Adrenal gland (tissue), 12 donors: ENCODE results near the gene COL24A1. TPM values are rescaled to one million over a fixed set of nuclear protein-coding genes. Genes with fewer than 3 reads are reported as not detected.

ENCODE experiments used
- DNase-seq, 7 donors: peaks; one replicate each; pipeline ENCODE4 v3.0.0-alpha.2; 2019 to 2020
- H3K27ac ChIP-seq, 5 donors: fragments of 200-600 bp; sonication (generic) in 4 of 5; 1 replicate in 3 of 5; 2 replicates in 2 of 5; pipeline versions ENCODE4 v1.5.1 to v1.8.0; 2016 to 2020; ENCODE audit warnings: mild to moderate bottlenecking in 1 of 5
- H3K27me3 ChIP-seq: fragments of 200-600 bp; 2 replicates; pipeline ENCODE4 v1.8.0; 2021
- H3K36me3 ChIP-seq, 2 donors: fragments of 200-600 bp; replicated peaks in 1 of 2; 1 replicate in 1 of 2; 2 replicates in 1 of 2; pipeline versions ENCODE4 v1.5.1 to v1.8.0; 2018 to 2022
- H3K4me1 ChIP-seq, 2 donors: fragments of 200-600 bp; replicated peaks in 1 of 2; 1 replicate in 1 of 2; 2 replicates in 1 of 2; pipeline versions ENCODE4 v1.5.1 to v1.8.0; 2018 to 2021
- H3K4me3 ChIP-seq, 4 donors: fragments of 200-600 bp; sonication (generic) in 3 of 4; one replicate each; pipeline ENCODE4 v1.5.1; 2016 to 2018
- H3K9me3 ChIP-seq, 3 donors: fragments of 200-600 bp; sonication (generic) in 1 of 3; replicated peaks in 1 of 3; 1 replicate in 2 of 3; 2 replicates in 1 of 3; pipeline versions ENCODE4 v1.5.1 to v1.8.0; 2016 to 2021
- POLR2A ChIP-seq, 2 donors: fragments of 450-650 bp; IDR thresholded peaks; one replicate each; pipeline ENCODE4 v1.6.1; 2017; ENCODE audit warnings: antibody characterized with exemption in 2 of 2, mild to moderate bottlenecking in 2 of 2, moderate library complexity in 1 of 2
- WGBS, 4 donors: extraction: QIAGEN DNeasy Blood & Tissue Kit in 2 of 4; methylation state at CpG; one replicate each; pipeline versions ENCODE4 v1.1.5 to v1.1.7; 2013 to 2017; 5-methylcytosine and 5-hydroxymethylcytosine counted together
- intact Hi-C, 2 donors: fragments of 100-400 bp; cut with DNase I; formaldehyde crosslinking; loops; one replicate each; pipeline versions ENCODE4 v1.14.1 to v1.15.0; 2022 to 2023
- polyA plus RNA-seq, 3 donors: library from polyadenylated mRNA; stranded (reverse); fragments of 200-250 nt in 2 of 3; fragments of 350-450 nt in 1 of 3; fragmentation: Illumina TruSeq in 1 of 3; extraction: RNeasy Lipid Tissue Mini Kit (QIAGEN cat#74804) in 1 of 3; gene quantifications; one replicate each; pipeline ENCODE4 v1.2.3, GENCODE V29; 2013 to 2014
- total RNA-seq, 9 donors: library from RNA; depleted of rRNA in 4 of 9; stranded (reverse); fragments of >200 nt in 4 of 9; fragments of 120-200 nt in 1 of 9; fragmentation: NEBNext Ultra II Directional in 1 of 9; extraction: Animal tissue kit (Norgen Biotek cat#: 25700) in 1 of 9; gene quantifications; one replicate each; pipeline versions ENCODE4 v1.1.0 to v1.2.4, GENCODE V29; 2013 to 2023
- TF ChIP-seq, protein P1 (sequence below), 6 experiments: fragments of 450-650 bp in 4 of 6; fragments of 200-600 bp in 2 of 6; sonication (generic) in 1 of 6; IDR thresholded peaks; 1 replicate in 5 of 6; 2 replicates in 1 of 6; pipeline versions ENCODE4 v1.5.1 to v1.8.0; 2016 to 2021; ENCODE audit warnings: antibody characterized with exemption in 6 of 6, mild to moderate bottlenecking in 2 of 6, moderate library complexity in 1 of 6
- donor health status: healthy with polysubstance abuse.
- donor health status: Bipolar disorder and iron deficiency.
- donor health status: DM: yes; HTN: yes; CAD: no.
- donor health status: DM: no; HTN: no; CAD: no.
- donor health status: DM: no; HTN: no; CAD: no.
- donor health status: DM: yes; HTN: yes; CAD: no.

The COL24A1 gene
- total and polyA plus RNA-seq, 12 donors, result 0.02 to 0.50 (median 0.11) TPM; not detected in 3

DNA sequence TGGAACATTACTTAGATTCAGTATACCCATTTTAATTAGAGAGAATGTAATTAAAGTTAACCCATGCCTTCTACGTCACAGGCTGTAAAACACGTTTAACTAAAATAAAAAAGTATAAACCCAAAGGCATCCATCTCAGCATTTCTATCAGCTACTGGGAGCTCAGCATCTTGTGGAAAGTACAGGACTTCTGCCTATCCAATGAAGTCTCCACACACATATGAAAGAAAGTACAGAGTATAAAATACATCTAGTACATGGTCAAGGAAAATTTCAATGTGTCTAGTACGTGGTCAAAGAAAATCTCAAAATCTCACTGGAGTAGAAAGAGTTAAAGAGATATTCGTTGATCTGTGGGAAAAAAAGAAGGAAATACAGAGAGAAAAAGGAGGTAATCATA, 306.9 kb downstream of the COL24A1 start:
- intact Hi-C loops, result no loop called here
- WGBS, 4 donors, result 49 to 57% (median 57%) methylated on average over 4 of the region's 4 CpGs
- DNase-seq, result no peak

DNA sequence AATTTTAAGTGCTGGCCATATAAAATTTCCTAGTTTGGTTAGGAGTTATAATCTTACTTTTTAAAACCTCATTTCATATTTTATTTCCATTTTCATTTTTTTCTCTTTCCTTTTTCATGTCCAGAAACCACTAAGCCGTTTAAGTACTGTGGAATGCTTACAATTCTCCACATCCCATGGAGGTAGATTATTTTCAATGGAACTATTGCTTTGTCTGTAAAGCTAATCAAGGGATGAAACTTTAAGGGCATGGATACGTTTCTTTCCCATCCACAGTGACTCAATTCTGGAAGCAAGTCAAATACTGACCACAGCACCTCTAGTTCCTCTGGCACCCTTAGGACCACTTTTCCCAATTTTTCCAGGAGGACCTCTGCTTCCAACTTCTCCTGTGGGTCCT, 309.2 kb downstream of the COL24A1 start:
- Histone ChIP-seq H3K27me3 (no peaks in the 10 kb centered on the region), H3K9me3 (no peaks in the 10 kb centered on the region), H3K27ac (no peak overlapping the region), H3K36me3 (no peaks in the 10 kb centered on the region), H3K4me1 (no peaks in the 10 kb centered on the region), H3K4me3 (no peak overlapping the region)
- DNase-seq, result no peak
- WGBS, 4 donors, result 55 to 73% (median 56%) methylated on average over 2 of the region's 2 CpGs
- TF ChIP-seq POLR2A (IDR thresholded peaks at IDR 0.05), result no peak
- TF ChIP-seq, protein P1, sequence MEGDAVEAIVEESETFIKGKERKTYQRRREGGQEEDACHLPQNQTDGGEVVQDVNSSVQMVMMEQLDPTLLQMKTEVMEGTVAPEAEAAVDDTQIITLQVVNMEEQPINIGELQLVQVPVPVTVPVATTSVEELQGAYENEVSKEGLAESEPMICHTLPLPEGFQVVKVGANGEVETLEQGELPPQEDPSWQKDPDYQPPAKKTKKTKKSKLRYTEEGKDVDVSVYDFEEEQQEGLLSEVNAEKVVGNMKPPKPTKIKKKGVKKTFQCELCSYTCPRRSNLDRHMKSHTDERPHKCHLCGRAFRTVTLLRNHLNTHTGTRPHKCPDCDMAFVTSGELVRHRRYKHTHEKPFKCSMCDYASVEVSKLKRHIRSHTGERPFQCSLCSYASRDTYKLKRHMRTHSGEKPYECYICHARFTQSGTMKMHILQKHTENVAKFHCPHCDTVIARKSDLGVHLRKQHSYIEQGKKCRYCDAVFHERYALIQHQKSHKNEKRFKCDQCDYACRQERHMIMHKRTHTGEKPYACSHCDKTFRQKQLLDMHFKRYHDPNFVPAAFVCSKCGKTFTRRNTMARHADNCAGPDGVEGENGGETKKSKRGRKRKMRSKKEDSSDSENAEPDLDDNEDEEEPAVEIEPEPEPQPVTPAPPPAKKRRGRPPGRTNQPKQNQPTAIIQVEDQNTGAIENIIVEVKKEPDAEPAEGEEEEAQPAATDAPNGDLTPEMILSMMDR (IDR thresholded peaks at IDR 0.05), result no peak
- intact Hi-C loops, result no loop called here

More for the DNA sequence above, 306.9 kb downstream of the COL24A1 start:
- TF ChIP-seq POLR2A (IDR thresholded peaks at IDR 0.05), result no peak
- TF ChIP-seq, protein P1 (IDR thresholded peaks at IDR 0.05), result no peak
- Histone ChIP-seq H3K36me3 (no peaks in the 10 kb centered on the region), H3K27ac (no peak overlapping the region), H3K9me3 (no peaks in the 10 kb centered on the region), H3K27me3 (no peaks in the 10 kb centered on the region), H3K4me1 (no peaks in the 10 kb centered on the region), H3K4me3 (no peak overlapping the region)

DNA sequence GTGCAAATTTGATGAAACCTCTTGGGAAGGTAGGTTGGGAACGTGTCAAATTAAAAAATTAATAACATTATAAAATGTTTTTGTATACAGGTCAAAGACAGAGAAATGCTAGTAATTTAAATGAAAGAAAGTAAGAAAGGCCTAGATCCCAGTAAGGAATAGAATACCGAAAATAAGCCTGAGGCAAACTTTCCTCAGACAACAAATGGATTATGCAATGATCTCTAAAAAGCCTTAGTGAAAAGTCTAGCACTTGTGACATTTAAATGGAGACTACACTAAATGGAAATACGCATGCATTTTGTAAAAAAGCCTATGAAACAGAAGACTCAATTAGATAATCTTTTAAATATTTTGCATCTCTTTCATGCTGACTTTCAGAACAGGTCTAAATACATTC, 309.9 kb downstream of the COL24A1 start:
- Histone ChIP-seq H3K4me1 (no peaks in the 10 kb centered on the region), H3K27ac (no peak overlapping the region), H3K4me3 (no peak overlapping the region), H3K36me3 (no peaks in the 10 kb centered on the region), H3K27me3 (no peaks in the 10 kb centered on the region), H3K9me3 (peaks cover 0 to 3% (median 0%) of the 10 kb centered on the region in 3 donors)
- DNase-seq, result no peak
- intact Hi-C loops, result no loop called here
- TF ChIP-seq POLR2A (IDR thresholded peaks at IDR 0.05), result no peak
- TF ChIP-seq, protein P1 (IDR thresholded peaks at IDR 0.05), result no peak
- 57 to 70% (median 60%) methylated on average over 3 of the region's 3 CpGs for WGBS, 4 donors

DNA sequence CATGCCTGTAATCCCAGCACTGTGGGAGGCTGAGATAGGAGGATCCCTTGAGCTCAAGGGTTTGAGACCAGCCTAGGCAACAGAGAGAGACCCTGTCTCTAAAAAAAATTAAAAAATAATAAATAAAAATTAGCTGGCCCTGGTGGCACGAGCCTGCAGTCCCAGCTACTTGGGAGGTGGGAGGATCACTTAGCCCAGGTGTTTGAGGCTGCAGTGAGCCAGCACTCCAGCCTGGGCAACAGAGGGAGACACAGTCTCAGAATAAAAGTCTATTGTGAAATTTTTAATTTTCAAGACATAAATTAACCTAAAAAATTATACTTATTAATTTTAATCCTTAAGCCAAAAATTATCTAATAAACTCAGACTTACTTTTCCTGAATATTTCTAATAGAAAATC, 317.1 kb downstream of the COL24A1 start:
- Histone ChIP-seq H3K4me3 (no peak overlapping the region), H3K27ac (no peak overlapping the region), H3K4me1 (no peaks in the 10 kb centered on the region), H3K27me3 (no peaks in the 10 kb centered on the region), H3K36me3 (no peaks in the 10 kb centered on the region), H3K9me3 (peaks cover 0 to 11% (median 0%) of the 10 kb centered on the region in 3 donors)
- intact Hi-C loops, result no loop called here
- TF ChIP-seq, protein P1 (IDR thresholded peaks at IDR 0.05), result no peak
- no peak for TF ChIP-seq POLR2A (IDR thresholded peaks at IDR 0.05)
- DNase-seq, result no peak
- 40 to 57% (median 52%) methylated on average over 1 of the region's 1 CpG for WGBS, 4 donors
